GM21381 (cell line): Measurements from ENCODE around the gene GJA8.
"Not testable (repeated sequence)": the region's sequence is repeated elsewhere in the genome, so short reads cannot be mapped to it uniquely, and the experiment has no call there.

Experiments used
- ATAC-seq: cut with Tn5 transposase; IDR thresholded peaks from one replicate; pipeline ENCODE4 v1.9.1; 2021; ENCODE audit warnings: mild to moderate bottlenecking, moderate library complexity; ENCODE audit not compliant: unreplicated experiment

The GJA8 gene

GRCh38 chr1:147927215-147927614 lies 24.6 kb downstream of the GJA8 start:
- ATAC-seq = not testable (repeated sequence)

GRCh38 chr1:147927689-147928088 lies 25.1 kb downstream of the GJA8 start:
- not testable (repeated sequence) for ATAC-seq

- peak; percentile 98 for ATAC-seq
These were observed 25.9 kb downstream of the GJA8 start, which contains the start of gene GPR89B for GRCh38 chr1:147928236-147929132. Gene GPR89B (plus strand): TSS chr1:147928420. CDS start chr1:147928537, 117 bp downstream.

GRCh38 chr1:147931137-147931536 lies 28.5 kb downstream of the GJA8 start:
- not testable (repeated sequence) for ATAC-seq

GRCh38 chr1:147935296-147935695 lies 32.7 kb downstream of the GJA8 start:
- not testable (repeated sequence) for ATAC-seq

GRCh38 chr1:147940456-147940855 lies 37.9 kb downstream of the GJA8 start:
- not testable (repeated sequence) for ATAC-seq

GRCh38 chr1:147942563-147942962 lies 40.0 kb downstream of the GJA8 start:
- ATAC-seq = not testable (repeated sequence)

- not testable (repeated sequence) for ATAC-seq
These were observed 46.9 kb downstream of the GJA8 start for GRCh38 chr1:147949517-147949916.
